GM21786 (cell line): ENCODE results near the gene TENM4.
A peak's percentile ranks its signal among the peaks of the same experiment; 100 is the strongest.
"Not testable (repeated sequence)": the region's sequence is repeated elsewhere in the genome, so short reads cannot be mapped to it uniquely, and the experiment has no call there.

Source experiments
- ATAC-seq: cut with Tn5 transposase; IDR thresholded peaks from one replicate; pipeline ENCODE4 v1.9.1; 2021; ENCODE audit not compliant: unreplicated experiment

TENM4 gene

DNA sequence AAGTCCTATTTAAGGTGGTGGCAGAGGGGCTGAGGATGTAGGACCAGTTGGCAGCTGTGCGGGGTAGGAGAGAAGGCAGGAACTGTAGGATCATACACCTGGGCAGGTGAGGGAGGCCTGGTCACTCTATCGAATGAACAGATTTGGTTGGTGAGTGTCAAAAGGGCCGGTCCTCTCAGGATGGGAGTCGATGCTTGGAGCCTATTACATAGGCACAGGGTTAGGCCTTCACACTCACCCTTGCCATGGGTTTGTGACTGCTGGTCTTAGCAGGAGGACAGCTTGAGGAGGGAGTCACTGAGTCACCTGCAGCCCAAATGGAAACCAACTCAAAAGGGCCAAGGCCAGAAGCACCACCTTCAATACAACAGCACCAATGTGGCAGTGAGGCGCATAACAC lies 786.0 kb downstream of the TENM4 start:
- ATAC-seq: no peak

DNA sequence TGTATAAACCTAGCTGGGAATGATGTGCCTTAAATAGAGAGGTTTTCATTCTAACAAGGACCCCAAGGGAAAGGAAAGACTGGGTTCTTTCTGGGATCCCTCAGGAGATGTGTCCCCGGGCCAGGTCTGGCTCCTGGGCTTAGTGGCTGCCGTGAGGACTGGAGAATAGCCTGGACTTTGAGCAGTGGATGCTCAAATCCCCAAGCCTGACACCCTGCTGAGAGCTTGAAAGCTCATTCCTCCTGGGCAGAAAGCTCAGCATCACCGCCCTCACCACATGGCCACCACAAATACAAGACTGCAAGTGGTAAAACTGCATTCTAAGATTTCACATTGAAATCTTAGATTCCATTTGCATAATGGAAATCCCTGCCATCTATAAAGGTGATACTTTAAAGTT lies 786.8 kb downstream of the TENM4 start:
- ATAC-seq: no peak

DNA sequence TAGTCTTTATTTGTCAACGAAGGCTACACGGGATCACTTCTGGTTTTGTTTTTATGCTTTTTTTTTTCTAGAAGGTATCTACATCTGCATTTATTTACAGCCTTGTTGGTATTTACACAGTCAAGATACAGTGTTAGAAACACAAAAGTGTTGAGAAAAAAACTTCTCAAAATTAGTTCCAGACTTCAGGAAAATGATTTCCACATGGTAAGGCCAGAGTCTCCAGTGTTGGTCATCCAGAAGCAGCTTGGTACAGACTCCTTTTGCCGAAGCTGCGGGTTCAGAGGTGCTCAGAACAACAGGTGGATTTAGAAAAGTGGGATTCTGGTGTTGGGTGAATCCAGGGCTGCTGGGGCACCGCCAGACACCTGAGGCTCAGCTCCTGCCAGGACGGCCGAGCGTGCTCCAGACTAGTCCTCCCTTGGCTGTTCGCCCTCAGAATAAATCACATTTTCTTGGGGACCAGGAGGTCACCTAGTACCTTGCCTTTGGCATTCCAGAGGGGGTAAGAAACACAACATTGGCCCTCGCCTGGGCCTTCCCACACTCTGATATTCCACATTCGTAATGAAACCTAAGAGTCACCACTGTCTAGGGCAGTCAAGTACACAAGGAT lies 787.4 kb downstream of the TENM4 start:
- no peak for ATAC-seq

DNA sequence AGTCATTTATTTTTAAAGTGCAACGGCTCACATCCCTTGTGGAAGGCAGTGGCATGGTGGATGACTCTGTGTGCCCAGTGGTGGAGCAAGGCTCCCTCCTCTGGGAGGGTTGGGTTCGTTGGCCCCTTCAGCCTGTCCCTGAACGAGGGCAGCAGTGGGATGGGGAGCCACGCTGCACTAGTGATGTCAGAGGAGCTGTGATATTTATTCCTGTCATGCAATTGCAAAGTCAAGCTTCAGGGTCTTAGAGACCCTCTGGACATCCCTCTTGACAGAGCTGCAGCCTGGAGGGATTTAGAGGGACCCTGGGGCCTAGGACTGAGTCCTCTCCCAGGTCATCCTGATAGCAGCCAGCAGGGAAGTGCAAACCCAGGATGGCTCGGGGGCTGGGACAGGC lies 788.0 kb downstream of the TENM4 start:
- no peak for ATAC-seq

DNA sequence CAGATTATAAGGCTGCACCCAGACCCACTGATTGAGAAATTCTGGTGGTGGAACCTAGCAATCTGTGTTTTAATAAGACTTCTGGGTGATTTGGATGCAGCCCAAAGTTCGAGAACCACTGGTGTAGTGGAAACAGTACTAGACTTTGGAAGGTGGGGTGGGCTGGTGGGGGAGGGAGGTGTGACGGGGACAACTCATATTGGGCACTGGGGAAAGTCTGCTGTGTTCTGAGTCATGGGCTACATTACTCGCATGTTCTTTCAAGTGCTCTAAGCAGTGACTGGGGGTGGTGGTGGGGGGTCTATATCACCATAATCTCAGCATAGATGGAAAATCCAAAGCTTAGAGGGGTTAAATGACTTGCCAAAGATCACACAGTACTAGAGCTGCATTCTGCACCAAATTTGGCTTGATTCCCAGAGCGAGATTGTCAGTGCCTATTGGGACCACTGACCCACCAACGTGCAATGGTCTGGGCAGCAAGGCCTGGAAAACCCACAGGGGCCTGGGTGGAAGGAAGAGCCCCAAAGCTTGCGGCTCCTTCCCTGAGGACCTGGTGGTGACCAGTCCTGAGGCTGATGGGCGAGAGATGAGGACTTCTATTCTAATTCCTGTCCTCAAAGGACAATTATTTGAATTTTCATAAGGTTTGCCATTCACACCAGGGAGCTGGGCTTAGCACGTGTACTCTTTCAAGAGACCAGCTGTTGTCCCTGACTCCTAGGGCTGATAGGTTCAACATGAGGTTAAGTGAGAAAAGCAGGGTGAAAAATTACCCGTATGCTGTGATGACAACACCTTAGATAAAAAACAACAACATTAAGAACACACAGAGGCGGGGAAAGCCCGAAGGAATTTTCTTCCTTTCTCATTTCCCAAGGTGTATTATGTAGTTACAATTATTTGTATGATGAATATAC lies 788.6 kb downstream of the TENM4 start:
- ATAC-seq: no peak

DNA sequence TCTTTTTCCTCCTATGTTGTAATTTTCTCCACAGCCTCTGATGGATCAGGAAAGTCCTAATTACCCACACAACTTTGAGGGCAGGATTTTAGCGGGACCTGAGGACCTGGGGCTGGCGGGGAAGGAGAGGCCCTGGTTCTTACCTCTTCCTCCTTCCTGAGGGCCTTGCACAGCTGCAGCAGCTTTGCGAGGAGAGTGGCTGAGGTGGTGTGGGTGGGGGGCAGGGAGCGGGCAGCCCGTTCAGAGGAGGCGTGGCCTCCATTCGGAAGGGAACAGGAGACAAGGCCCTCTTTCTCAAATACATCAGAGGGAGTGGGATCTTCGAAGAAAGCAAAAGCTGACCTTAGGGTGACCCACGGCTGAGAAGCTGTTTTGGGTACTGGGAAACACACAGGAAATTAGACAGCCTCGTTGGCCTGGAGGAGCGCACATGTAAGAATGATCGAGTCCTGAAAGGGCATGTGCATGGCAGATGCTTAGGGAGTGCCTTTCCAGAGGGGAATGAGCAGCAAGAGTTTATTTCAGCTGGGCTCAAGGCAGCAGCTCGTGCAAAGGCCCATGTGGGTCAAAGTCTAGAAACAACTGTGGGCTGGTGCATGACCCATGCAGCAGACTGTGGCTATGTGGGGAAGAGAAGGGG lies 789.6 kb downstream of the TENM4 start:
- ATAC-seq: no peak

DNA sequence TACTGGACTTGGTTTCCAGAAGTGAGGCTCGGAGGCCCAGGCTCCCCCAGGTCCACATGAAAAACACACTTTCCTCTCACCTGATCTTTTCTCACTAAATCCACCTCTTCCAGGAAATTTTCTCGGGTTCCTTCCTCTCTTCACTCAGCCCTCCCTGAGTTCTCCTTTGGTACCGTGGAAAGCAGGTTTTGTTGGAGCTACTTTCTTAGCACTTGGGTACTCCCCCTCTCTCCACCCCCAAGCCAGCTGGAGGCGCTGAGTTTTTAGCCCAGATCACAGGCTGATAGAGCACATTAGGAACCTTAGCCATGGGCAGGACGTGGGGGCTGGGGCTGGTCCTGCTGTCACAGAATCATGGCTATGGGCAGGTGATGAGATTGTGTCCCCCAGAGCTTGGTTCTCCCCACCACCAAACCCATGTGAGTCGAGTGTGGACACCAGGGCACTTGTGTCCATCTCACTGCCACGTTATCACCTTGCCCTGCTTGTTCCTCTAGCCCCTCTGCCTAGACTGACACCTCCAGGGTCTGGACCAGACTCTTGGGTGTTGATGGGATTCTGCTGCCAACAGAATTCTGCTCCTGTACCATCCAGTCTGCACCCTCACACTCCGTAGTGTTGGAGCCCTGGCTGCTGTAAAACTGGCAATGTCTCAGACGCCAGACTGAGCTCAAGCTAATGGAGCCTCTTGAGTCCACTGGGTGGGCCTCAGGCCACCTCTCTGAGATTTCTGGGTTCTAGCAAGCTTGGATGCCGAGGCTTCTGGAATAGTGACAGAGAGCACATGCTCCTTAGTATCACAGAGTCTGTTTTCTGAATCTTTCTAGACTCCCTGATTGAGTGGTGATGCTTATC lies 791.2 kb downstream of the TENM4 start:
- no peak for ATAC-seq

DNA sequence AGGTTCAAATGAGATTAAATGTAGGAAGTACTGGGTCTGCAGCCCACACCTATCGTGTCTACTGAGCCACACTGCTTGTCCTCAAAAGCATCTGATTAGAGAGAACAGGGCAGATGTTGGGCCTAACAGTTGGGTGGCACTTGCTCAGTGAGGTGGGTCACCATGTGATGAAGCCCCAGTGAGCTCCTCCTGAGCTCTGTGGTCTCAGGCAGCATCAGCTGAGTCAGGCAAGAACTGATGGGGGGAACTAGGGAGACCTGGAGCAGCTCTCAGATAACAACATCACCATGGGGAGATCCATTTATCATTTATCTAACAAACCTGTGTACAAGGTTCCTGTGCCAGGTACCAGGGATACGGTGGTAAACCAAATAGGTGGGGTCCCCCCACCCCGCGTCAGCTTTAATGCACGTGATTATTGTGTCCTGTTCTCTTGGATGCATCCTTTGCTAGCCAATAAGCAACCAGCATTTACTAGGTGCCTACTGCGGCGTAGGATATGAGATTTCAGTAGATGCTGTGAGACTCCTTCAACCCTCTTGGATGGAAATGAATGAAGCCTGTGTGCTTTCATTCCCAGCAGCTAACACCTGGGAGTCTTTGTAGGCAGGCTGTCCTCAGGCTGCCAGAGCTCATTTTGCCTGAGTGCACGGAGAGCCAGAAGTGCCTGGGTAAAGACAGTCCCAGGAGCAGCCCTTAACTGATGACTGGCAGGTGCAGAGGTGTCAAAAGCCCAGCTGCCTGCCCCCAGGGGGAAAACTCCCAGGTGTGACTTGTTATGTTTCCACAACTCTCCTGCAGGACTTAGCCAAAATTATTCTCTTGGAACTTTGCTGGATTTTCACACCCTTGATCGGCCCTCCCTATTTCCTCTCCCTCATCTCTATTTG lies 792.6 kb downstream of the TENM4 start:
- no peak for ATAC-seq

DNA sequence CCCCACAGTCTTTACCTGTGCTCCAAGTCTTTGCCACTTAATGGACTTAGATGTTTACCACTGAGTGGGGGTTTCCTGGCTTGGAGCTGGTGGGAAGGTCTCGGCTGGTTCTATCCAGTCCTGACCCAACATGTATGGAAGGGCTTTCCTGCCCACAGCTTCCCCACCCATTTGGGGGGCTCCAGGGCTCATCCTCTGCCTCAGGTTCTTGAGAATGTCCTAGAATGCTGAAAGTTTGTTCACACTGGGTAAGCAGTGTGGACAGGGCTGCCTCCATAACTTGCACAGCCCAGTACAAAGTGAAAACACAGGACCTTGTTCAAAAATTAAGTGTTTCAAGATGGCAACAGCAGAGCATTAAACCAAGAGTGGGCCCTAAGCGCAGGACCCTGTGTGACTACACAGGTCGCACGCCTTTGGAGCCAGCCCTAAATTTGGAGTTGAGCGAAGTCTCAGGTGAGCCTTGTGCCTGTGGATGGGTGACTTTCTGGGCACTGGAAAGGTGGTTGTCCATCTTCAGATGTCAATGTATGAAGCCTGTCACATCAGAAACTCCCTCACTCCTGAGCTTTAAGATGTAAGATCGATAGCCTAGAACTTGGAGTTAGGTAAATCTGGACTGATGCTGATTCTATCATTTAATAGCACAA lies 793.4 kb downstream of the TENM4 start:
- no peak for ATAC-seq

DNA sequence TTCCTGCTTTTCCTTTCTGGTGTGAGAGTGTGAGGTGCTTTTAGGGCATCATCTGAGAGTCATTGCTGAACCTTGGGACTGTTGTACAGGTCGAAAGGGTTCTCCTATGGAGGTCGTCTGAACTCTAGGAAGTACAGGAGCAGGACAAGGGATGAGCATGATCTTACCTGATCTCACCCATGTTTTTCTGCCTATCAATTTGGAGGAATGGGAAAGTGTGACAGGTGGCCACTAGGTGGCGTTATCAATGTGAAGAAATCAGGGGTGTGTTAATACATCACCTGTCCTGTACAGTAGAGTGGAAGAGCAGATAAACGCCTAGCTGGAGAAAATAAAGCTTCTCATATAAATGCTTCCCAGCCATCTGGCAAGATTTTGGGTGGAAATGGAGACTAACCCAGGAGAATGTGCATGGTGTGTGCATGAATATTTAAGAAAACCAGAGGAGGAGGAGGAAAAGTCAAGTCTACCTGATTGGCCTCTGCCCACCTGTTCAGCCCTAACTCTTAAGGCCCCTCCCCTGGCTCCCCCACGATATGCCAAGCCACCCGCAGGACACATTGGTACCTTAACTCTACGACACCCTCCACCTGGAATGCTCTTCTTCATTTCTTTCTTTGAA lies 794.2 kb downstream of the TENM4 start:
- peak; percentile 57 for ATAC-seq

DNA sequence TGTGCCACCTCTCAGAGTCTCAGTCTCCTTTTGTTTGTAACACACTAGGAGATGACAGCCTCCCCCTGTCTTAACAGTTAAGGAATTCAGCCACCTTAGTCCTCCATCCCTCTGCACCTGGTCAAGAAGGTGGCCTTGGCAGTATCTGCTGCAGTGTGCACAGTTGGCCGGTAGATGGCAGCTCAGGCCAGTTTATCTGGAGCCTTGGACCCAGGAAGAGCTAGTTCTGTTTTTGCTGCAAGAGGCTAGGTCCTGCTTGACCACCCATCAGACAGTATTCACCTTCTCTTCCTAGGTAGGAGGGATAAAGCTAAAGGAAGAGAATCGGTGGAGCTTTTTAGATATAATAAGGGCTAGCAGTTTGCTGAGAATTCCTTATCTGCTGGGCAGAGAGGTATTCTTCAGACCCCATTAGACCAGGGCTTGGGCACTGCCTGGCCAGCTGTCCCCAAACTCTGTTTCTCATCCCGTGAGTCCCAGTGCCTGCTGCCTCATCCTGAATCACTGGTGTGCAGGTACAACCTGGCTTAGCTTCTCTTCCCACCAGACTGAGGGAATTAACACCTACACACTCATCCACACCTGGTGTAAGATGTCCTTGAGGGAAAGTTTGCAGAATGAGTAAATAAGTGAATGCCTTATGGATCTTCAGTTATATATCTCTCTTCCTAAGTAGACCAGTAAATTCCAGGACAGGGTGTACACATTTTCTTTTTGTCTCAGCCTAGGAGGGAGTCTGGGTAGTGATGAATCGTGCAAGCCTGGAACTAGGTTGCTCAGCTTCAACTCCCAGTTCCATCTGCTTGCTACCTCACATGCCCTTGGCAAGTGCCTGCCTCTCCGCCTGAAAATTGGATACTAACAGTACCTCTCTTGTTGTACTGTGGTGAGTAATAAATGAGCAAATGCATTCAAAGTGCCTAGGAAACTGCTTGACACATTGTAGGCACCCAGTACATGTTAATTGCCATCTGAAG lies 795.3 kb downstream of the TENM4 start:
- ATAC-seq: no peak

DNA sequence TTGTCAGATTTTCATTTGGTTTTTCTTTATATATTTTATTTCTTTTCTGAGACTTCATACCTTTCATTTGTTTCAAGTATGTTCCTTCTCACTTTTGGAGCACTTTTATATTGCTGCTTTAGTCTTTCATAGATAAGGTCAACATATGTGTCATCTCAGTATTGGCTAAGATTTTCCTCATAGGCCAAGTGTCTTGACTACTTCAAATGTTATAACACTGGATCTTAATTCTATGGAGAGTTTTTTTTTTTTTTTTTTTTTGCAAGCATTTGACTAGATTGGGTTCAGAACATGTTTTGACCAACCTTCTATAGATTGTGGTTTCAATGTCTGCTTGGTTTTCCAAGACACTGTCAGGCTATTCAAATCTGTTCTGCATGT lies 797.2 kb downstream of the TENM4 start:
- no peak for ATAC-seq

DNA sequence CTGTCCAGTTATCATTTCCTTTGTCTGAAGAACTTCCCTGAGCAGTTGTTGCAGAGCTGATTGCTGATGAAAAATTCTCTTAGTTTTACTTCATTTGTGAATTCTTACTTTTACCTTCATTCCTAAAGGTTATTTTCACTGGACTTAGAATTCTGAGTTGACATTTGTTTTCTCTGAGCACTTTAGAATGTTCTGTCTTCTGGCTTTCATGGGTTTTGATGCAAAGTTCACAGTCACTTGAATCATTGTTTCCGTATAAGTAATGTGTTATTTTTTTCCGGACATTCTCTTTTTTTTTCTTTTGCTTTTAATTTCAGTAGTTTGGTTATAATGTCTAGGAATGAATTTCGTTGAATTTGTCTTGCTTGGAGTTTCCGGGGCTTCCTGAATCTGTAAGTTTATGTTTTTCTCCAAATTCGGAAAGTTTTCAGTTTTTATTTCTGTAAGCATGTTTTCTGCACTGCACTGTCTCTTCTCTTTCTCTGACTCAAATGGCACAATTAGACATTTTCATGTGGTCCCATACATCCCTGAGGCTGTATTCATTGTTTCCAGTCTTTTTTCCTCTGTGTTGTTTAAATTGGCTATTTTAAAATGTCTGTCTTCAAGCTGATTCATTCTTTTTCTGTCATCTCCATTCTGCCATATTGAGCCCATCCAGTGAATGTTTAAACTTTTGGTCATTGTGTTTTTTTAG lies 797.7 kb downstream of the TENM4 start:
- no peak for ATAC-seq

DNA sequence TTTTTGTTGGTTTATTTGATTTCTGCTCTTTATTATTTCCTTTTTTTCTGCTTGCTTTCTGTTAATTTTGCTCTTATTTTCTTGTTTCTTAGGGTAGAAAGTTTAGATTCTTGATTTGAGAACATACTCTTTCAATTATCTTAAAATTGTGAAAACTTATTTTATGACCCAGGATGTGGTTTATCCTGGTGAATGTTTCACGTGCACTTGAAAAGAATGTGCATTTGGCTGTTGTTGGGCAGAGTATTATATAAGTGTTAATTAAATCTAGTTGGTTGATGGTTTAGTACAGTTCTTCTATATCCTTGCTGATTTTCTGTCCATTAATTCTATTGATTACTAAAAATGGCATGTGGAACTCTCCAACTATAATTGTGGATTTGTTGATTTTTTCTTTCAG lies 799.3 kb downstream of the TENM4 start:
- no peak for ATAC-seq

DNA sequence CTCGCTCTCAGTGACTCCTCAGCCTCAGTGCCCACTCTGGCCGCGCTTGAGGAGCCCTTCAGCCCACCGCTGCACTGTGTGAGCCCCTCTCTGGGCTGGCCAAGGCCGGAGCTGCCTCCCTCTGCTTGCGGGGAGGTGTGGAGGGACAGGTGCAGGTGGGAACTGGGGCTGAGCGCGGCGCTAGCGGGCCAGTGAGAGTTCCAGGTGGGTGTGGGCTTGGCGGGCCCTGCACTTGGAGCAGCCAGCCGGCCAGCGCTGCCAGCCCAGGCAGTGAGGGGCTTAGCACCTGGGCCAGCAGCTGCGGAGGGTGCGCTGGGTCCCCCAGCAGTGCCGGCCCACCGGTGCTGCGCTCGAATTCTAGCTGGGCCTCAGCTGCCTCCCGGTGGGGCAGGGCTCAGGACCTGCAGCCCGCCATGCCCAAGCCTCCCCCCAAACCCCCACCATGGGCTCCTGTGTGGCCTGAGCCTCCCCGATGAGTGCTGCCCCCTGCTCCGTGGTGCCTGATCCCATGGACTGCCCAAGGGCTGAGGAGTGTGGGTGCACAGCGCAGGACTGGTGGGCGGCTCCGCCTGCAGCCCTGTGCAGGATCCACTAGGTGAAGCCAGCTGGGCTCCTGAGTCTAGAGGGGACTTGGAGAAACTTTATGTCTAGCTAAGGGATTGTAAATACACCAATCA lies 802.0 kb downstream of the TENM4 start:
- no peak for ATAC-seq

DNA sequence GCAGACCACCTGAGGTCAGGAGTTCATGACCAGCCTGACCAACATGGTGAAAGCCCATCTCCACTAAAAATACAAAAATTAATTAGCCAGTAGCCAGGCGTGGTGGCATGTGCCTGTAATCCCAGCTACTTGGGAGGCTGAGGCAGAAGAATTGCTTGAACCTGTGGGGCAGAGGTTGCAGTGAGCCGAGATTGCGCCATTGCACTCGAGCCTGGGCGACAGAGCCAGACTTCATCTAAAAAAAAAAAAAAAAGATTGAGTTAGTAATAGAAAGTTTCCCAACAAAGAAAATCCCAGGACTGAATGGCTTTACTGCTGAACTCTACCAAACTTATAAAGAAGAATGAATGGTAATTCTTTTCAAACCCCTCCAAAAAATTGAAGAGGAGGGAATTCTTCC lies 803.3 kb downstream of the TENM4 start:
- not testable (repeated sequence) for ATAC-seq
